Thyroid gland (tissue), 4 donors: ENCODE measurements around the gene ZNF438.

Experiments used
- CTCF ChIP-seq, 6 experiments: fragments of 200-600 bp in 3 of 6; fragments of 450-650 bp in 3 of 6; sonication (generic) in 3 of 6; IDR thresholded peaks; one replicate each; pipeline ENCODE4 v1.5.1; 2016 to 2019; ENCODE audit warnings: antibody characterized with exemption in 6 of 6, mild to moderate bottlenecking in 2 of 6, inconsistent platforms in 1 of 6, moderate library complexity in 1 of 6
- POLR2A ChIP-seq, 2 donors: fragments of 450-650 bp; IDR thresholded peaks; one replicate each; pipeline ENCODE4 v1.6.1; 2017; ENCODE audit warnings: antibody characterized with exemption in 2 of 2, mild to moderate bottlenecking in 2 of 2, moderate library complexity in 1 of 2

GRCh38 chr10:30798646-30799185 is 232.9 kb downstream of the ZNF438 start:
- no peak for TF ChIP-seq CTCF (IDR thresholded peaks at IDR 0.05)
- no peak for TF ChIP-seq POLR2A (IDR thresholded peaks at IDR 0.05)
